VCaP (cell line): ENCODE results near the gene CFAP43.

Source experiments
- H3K27ac ChIP-seq: fragments of 450-650 bp; 2 replicates; pipeline ENCODE4 v1.5.1; 2017
- TF ChIP-seq, protein P1 (sequence below): fragments of 450-650 bp; conservative IDR thresholded peaks from 2 replicates; pipeline ENCODE4 v1.5.1; 2017; ENCODE audit warnings: mild to moderate bottlenecking, moderate library complexity

Gene CFAP43

DNA sequence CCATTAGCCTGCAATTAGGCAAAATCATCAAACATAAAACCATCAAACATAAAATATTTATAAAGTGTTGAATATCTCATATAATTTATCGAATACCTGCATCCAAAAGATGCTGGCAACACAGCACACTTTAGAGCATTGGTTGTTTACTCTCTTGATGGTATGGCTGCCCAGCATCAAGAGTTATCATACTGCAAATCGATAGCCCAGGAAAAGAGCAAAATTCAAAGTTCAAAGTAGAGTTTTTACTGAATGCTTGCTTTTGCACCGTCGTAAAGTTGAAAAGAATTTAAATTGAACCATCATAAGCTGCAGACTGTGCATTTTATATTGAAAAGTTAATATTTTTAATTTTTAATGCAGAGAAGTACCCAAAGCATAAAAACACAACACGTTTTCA is 32.6 kb upstream of the CFAP43 start:
- no peak overlapping the region for H3K27ac ChIP-seq
- TF ChIP-seq, protein P1, sequence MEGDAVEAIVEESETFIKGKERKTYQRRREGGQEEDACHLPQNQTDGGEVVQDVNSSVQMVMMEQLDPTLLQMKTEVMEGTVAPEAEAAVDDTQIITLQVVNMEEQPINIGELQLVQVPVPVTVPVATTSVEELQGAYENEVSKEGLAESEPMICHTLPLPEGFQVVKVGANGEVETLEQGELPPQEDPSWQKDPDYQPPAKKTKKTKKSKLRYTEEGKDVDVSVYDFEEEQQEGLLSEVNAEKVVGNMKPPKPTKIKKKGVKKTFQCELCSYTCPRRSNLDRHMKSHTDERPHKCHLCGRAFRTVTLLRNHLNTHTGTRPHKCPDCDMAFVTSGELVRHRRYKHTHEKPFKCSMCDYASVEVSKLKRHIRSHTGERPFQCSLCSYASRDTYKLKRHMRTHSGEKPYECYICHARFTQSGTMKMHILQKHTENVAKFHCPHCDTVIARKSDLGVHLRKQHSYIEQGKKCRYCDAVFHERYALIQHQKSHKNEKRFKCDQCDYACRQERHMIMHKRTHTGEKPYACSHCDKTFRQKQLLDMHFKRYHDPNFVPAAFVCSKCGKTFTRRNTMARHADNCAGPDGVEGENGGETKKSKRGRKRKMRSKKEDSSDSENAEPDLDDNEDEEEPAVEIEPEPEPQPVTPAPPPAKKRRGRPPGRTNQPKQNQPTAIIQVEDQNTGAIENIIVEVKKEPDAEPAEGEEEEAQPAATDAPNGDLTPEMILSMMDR: no peak

DNA sequence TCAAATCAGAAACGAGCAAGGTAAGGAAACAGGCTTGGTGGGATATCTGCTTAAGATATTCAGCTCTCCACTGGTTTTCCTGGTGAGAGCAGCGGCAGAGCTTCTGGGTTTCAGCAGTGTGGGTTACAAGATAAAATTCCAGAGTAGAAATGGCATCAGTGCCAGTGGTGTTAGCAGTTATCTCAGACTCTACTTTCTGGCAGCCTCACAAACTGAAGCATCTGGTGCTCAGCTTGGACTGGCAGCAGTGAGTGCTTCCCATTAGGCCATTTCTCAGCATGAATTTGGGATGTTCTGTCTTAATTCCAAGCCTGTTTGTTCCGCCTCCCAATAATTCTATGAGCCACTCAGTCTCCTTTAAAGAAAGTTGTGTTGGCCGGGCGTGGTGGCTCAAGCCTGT is 29.9 kb upstream of the CFAP43 start:
- no peak overlapping the region for H3K27ac ChIP-seq
- TF ChIP-seq, protein P1: no peak

DNA sequence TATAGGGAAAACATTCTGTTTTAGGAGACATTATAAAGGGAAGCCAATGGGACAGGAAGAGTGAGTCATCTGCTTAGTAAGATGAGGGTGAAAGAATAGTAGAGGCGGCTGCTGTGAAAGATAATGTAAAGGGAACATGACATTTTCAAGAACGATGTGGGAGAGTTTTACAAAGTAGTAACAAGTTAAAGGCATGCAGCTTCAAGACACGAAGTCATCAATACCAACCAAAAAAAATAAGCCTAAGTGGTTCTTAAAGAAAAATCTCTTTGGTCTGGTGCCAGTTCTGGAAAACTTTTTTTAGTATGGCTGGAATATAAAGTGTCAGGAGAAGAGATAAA is 28.6 kb upstream of the CFAP43 start:
- TF ChIP-seq, protein P1: no peak
- H3K27ac ChIP-seq: no peak overlapping the region

DNA sequence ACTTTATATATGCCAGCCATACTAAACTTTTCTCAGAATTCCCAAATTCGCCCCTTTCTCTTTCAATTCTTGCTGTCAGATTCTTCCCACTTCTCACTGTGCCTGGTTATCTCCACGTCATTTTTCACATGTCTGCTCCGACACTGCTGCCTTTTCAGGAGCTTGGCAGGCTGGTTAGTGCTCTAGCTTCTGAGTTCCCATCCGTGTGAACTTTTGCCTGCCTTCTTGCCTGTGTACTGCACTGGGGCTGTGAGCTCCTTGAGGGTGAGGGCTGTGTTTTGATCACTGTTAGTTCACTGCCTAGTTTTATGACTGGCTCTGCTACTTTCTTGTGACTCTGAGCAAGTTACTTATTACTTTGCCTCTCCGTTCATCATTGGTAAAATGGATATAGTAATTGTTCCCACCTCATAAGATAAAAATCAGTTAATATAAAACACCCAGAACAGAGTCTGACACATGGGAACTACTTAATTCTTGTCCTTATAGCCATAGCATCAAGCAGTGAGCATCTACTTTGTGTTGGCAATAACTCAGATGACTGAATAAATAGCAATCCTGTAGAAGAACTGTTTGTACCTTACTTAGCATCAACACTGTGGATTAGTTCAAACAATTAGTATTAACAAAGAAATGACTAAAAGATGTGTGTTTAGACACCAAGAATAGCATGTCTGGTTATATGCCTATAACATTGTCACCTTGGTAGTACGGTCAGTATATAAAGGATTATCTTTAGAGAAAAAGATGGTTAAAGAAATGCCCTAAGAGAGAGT is 28.0 kb upstream of the CFAP43 start:
- TF ChIP-seq, protein P1: no peak
- H3K27ac ChIP-seq: no peak overlapping the region

DNA sequence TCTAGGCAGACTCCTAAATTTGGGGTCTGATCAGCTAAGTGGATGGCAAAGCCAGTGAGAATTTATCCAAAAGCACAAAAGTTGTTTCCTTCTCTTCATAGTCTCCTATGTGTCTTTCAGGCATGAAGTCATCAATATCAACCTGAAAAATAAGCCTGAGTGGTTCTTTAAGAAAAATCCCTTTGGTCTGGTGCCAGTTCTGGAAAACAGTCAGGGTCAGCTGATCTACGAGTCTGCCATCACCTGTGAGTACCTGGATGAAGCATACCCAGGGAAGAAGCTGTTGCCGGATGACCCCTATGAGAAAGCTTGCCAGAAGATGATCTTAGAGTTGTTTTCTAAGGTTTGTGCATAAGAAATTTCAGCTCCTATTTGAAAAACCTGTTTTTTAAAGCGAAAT is 27.3 kb upstream of the CFAP43 start:
- H3K27ac ChIP-seq: no peak overlapping the region
- TF ChIP-seq, protein P1: no peak

DNA sequence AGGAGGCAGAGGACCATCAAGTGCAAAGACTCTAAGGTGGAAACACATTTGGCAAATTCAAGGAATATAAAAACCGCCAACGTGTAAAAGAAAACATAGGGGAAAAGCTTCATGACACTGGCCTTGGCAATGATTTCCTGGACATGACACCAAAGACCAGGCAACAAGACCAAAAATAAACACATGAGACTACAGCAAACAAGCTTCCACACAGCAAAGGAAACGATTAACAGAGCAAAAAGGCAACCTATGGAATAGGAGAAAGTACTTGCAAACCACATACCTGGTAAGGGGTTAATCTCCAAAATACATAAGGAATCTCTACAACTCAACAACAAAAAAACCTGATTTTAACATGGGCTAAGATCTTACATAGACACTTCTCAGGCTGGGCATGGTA is 26.0 kb upstream of the CFAP43 start:
- H3K27ac ChIP-seq: no peak overlapping the region
- TF ChIP-seq, protein P1: no peak

DNA sequence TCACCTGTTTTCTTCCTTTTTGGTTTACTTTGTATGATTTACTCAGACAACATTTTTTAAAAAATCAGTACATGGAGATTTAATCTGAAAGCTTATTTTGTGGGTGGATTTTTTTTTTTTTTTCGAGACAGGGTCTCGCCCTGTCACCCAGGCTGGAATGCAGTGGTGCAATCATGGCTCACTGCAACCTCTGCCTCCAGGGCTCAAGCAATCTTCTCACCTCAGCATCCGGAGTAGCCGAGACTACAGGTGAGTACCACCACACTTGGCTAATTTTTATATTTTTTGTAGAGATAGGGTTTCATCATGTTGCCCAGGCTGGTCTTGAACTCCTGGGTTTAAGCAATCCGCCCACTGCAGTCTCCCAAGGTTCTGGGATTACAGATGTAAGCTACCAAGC is 25.1 kb upstream of the CFAP43 start:
- TF ChIP-seq, protein P1: no peak
- H3K27ac ChIP-seq: peak overlapping the region; percentile 96
